Caco-2 (cell line): ENCODE data around the gene VSIG1. TPM values are rescaled to one million over a fixed set of nuclear protein-coding genes. Genes with fewer than 3 reads are reported as not detected.

Experiments used
- BruUV-seq: library from RNA; stranded (reverse); fragments of 400-500 nt; replicated peaks from 2 replicates; lab custom pipeline; 2021; lab: Mats Ljungman, UMichigan
- CTCF ChIA-PET: fragments of 300-600 bp; sonication (Branson Sonifier 250); formaldehyde crosslinking; loops from one replicate; lab custom pipeline; 2022; ENCODE audit warnings: antibody characterized with exemption; lab: Charles Lee
- POLR2A ChIA-PET: fragments of 300-600 bp; sonication (Branson Sonifier 250); formaldehyde crosslinking; loops from one replicate; lab custom pipeline; 2022; ENCODE audit warnings: antibody characterized with exemption; lab: Charles Lee
- DNase-seq, 2 experiments: peaks; one replicate each; pipeline versions ENCODE4 v3.0.0 to v3.0.0-alpha.2; 2020 to 2022
- H3K27me3 ChIP-seq: replicated peaks from 2 replicates; pipeline ENCODE4 v1.6.0; 2011; ENCODE audit warnings: low read length; ENCODE audit not compliant: control insufficient read depth, insufficient read depth
- H3K36me3 ChIP-seq: 2 replicates; pipeline ENCODE4 v1.5.1; 2011; ENCODE audit warnings: low read length; ENCODE audit not compliant: control insufficient read depth, insufficient read depth
- H3K4me1 ChIP-seq: fragments of 250-450 bp; sonication (Bioruptor Pico); 2 replicates; pipeline ENCODE4 v1.5.1; 2020; ENCODE audit warnings: mild to moderate bottlenecking
- H3K4me3 ChIP-seq: 2 replicates; pipeline ENCODE4 v1.5.1; 2011; ENCODE audit warnings: low read depth, mild to moderate bottlenecking, control low read depth, low read length
- H3K9me3 ChIP-seq: fragments of 250-450 bp; sonication (Bioruptor Pico); 2 replicates; pipeline ENCODE4 v1.5.1; 2020; ENCODE audit warnings: mild to moderate bottlenecking, moderate library complexity
- H3K27ac Mint-ChIP-seq: one replicate; pipeline ENCODE4 v1.8.0; 2022; ENCODE audit warnings: mixed read lengths; ENCODE audit not compliant: unreplicated experiment
- H3K27me3 Mint-ChIP-seq: one replicate; pipeline ENCODE4 v1.8.0; 2022; ENCODE audit warnings: mixed read lengths; ENCODE audit not compliant: insufficient read depth, unreplicated experiment
- H3K36me3 Mint-ChIP-seq: one replicate; pipeline ENCODE4 v1.8.0; 2022; ENCODE audit warnings: mild to moderate bottlenecking, mixed read lengths; ENCODE audit not compliant: insufficient read depth, unreplicated experiment
- H3K4me1 Mint-ChIP-seq: one replicate; pipeline ENCODE4 v1.8.0; 2022; ENCODE audit warnings: low read depth, mixed read lengths; ENCODE audit not compliant: unreplicated experiment
- H3K4me3 Mint-ChIP-seq: one replicate; pipeline ENCODE4 v1.8.0; 2022; ENCODE audit warnings: mild to moderate bottlenecking, moderate library complexity, mixed read lengths; ENCODE audit not compliant: unreplicated experiment
- H3K9me3 Mint-ChIP-seq: one replicate; pipeline ENCODE4 v1.8.0; 2022; ENCODE audit warnings: mixed read lengths; ENCODE audit not compliant: unreplicated experiment
- intact Hi-C: fragments of 100-400 bp; cut with micrococcal nuclease; formaldehyde crosslinking; loops from one replicate; pipeline ENCODE4 v1.10.0; 2022; ENCODE audit not compliant: unreplicated experiment
- total RNA-seq: library from RNA; stranded (reverse); gene quantifications from 2 replicates; pipeline ENCODE4 v1.2.3, GENCODE V29; 2022
- TF ChIP-seq, protein P1 (sequence below), 2 experiments: fragments of 200-600 bp in 1 of 2; IDR thresholded peaks; 1 replicate in 1 of 2; 2 replicates in 1 of 2; pipeline versions ENCODE4 v1.5.1 to v1.8.0; 2011 to 2022; ENCODE audit warnings: antibody characterized with exemption in 1 of 2, control low read depth in 1 of 2, inconsistent platforms in 1 of 2, low read depth in 1 of 2, low read length in 1 of 2, mild to moderate bottlenecking in 1 of 2, moderate library complexity in 1 of 2; ENCODE audit not compliant: insufficient read depth in 1 of 2, severe bottlenecking in 1 of 2, unreplicated experiment in 1 of 2

The VSIG1 gene
- total RNA-seq, 1 experiment from 2014 or later: not detected

DNA sequence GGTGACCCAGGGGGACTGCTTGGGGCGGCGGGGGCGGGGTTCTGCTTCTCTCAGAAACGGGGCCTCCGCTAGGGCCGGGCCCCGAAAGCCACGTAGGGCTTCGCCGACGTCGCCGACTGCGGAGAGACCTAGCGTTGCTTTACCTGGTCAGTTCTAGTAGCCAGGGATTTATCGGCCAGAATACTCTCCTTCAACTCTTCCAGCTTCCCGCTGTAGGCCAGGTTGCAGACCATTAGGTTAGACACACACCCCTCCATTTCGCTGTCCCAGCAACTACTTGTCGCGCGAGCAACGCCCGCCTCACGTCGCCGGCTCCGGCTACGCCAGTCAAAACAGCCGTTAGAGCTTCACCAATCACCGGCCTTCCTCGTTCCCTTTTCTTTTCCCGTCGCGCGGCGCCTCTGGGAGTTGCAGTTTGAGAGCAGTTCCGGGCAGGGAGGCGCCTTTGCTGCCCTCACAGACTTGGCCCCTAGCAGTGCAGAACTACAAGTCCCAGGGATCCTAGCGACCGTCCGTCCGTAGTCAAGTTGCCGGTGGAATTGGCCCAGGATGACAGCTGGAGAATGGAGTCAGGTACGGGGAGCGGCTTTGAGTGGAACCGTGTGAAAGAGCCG lies 46.5 kb downstream of the VSIG1 start, which contains the start of the genes ATG4A and PSMD10:
Gene ATG4A (plus strand): TSS at position 515 of the 614 bp plus-strand sequence. CDS start 49 bp downstream, at position 564.
Gene PSMD10 (minus strand): TSS at position 279 of the 614 bp plus-strand sequence. CDS start 22 bp downstream, at position 257.
- H3K4me1 ChIP-seq: no peaks in the 10 kb centered on the region; the same call in 1 of the 2 replicates
- no peak within 1 kb of the TSS for H3K27ac Mint-ChIP-seq
- no peaks in the 10 kb centered on the region for H3K9me3 ChIP-seq
- TF ChIP-seq, protein P1, sequence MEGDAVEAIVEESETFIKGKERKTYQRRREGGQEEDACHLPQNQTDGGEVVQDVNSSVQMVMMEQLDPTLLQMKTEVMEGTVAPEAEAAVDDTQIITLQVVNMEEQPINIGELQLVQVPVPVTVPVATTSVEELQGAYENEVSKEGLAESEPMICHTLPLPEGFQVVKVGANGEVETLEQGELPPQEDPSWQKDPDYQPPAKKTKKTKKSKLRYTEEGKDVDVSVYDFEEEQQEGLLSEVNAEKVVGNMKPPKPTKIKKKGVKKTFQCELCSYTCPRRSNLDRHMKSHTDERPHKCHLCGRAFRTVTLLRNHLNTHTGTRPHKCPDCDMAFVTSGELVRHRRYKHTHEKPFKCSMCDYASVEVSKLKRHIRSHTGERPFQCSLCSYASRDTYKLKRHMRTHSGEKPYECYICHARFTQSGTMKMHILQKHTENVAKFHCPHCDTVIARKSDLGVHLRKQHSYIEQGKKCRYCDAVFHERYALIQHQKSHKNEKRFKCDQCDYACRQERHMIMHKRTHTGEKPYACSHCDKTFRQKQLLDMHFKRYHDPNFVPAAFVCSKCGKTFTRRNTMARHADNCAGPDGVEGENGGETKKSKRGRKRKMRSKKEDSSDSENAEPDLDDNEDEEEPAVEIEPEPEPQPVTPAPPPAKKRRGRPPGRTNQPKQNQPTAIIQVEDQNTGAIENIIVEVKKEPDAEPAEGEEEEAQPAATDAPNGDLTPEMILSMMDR (IDR thresholded peaks at IDR 0.05; ENCODE audit: insufficient read depth in 1 of 2, low read depth in 1 of 2, low read length in 1 of 2, severe bottlenecking in 1 of 2, unreplicated experiment in 1 of 2): no peak
- H3K9me3 Mint-ChIP-seq: no peaks in the 10 kb centered on the region
- intact Hi-C loops: no loop called here
- BruUV-seq: no TSS peak
- no peaks in the 10 kb centered on the region for H3K27me3 Mint-ChIP-seq
- H3K36me3 ChIP-seq: no peaks in the 10 kb centered on the region
- peak within 1 kb of the TSS; percentile 65 for H3K4me3 ChIP-seq
- ChIA-PET CTCF (interaction anchor here (0.6 to 1.1 kb wide), 3 partner anchors 48 to 449 kb away, joined by 3 read pairs; no protein-coding TSS in a partner anchor), POLR2A (interaction anchor here (0.5 to 0.8 kb wide), 3 partner anchors 31 to 1446 kb away, joined by 3 to 4 read pairs (median 3); no protein-coding TSS in a partner anchor)
- peak; percentile 91 to 94 for DNase-seq
- no peaks in the 10 kb centered on the region for H3K4me1 Mint-ChIP-seq
- H3K4me3 Mint-ChIP-seq: no peak within 1 kb of the TSS
- H3K36me3 Mint-ChIP-seq: no peaks in the 10 kb centered on the region
- H3K27me3 ChIP-seq: no peaks in the 10 kb centered on the region

DNA sequence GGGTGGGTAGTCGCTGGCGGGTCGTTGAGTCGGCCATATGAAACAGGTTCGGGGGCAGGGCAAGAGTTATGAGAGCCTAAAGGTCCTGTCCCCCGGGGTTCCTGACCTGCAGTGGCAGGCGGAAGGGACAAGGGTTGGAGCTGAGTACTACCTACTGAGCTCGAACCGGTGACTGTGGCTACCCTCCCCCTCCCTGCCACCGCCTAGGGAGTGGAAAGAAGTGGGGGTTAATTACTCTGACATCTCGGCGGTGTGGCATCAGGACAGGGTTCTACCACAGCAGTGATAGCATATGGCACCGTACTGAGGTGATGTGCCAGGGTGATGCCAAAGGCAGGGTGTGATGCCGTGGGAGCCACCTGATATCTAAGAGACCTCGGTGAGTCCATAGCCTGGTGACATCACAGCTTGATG lies 47.0 kb downstream of the VSIG1 start:
- Mint-ChIP-seq H3K36me3 (no peaks in the 10 kb centered on the region), H3K9me3 (no peaks in the 10 kb centered on the region), H3K27me3 (no peaks in the 10 kb centered on the region), H3K27ac (no peak overlapping the region), H3K4me1 (no peaks in the 10 kb centered on the region), H3K4me3 (no peak overlapping the region)
- Histone ChIP-seq H3K4me1 (no peaks in the 10 kb centered on the region; the same call in 1 of the 2 replicates), H3K27me3 (no peaks in the 10 kb centered on the region), H3K4me3 (peak overlapping the region; percentile 64), H3K9me3 (no peaks in the 10 kb centered on the region), H3K36me3 (no peaks in the 10 kb centered on the region)
- TSS peak; percentile 53 for BruUV-seq
- ChIA-PET CTCF (interaction anchor here (0.6 to 1.1 kb wide), 2 partner anchors 48 to 448 kb away, joined by 3 read pairs; no protein-coding TSS in a partner anchor), POLR2A (interaction anchor here (0.6 to 0.8 kb wide), 2 partner anchors 32 to 267 kb away, joined by 3 read pairs; no protein-coding TSS in a partner anchor)
- intact Hi-C loops: no loop called here
- TF ChIP-seq, protein P1 (IDR thresholded peaks at IDR 0.05; ENCODE audit: insufficient read depth in 1 of 2, low read depth in 1 of 2, low read length in 1 of 2, severe bottlenecking in 1 of 2, unreplicated experiment in 1 of 2): no peak
- DNase-seq: no peak

DNA sequence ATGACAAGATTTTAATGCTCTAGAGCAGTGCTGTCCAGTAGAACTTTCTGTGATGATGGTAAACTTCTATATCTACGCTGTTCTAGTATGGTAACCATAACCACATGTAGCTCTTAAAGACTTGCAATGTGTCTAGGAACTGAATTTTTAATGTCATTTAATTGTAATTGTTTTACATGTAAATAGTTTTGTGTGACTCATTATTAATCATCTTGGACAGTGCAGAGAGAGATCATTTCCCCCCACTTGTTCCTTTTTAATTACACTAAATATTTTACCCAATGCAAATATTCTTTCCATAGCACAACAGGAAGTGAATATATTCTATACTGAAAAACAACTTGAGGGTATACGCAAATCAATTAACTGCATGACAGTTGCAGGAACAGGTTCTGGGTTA lies 52.5 kb downstream of the VSIG1 start:
- Mint-ChIP-seq H3K9me3 (no peaks in the 10 kb centered on the region), H3K4me3 (no peak overlapping the region), H3K4me1 (no peaks in the 10 kb centered on the region), H3K36me3 (no peaks in the 10 kb centered on the region), H3K27ac (no peak overlapping the region), H3K27me3 (no peaks in the 10 kb centered on the region)
- CTCF ChIA-PET: no interaction called here
- H3K9me3 ChIP-seq: no peaks in the 10 kb centered on the region
- no peaks in the 10 kb centered on the region for H3K27me3 ChIP-seq
- TF ChIP-seq, protein P1 (IDR thresholded peaks at IDR 0.05; ENCODE audit: insufficient read depth in 1 of 2, low read depth in 1 of 2, low read length in 1 of 2, severe bottlenecking in 1 of 2, unreplicated experiment in 1 of 2): no peak
- intact Hi-C loops: no loop called here
- H3K36me3 ChIP-seq: no peaks in the 10 kb centered on the region
- no peak overlapping the region for H3K4me3 ChIP-seq
- no peaks in the 10 kb centered on the region for H3K4me1 ChIP-seq
- POLR2A ChIA-PET: no interaction called here
- BruUV-seq: no TSS peak
- DNase-seq: no peak
